HEK293 (cell line): ENCODE measurements around the gene FZD2.

Experiments used
- CTCF ChIA-PET: fragments of 350-600 bp; formaldehyde crosslinking; extraction: SDS; loops from one replicate; lab custom pipeline; 2021; ENCODE audit warnings: antibody characterized with exemption; lab: Yijun Ruan, JAX
- POLR2A ChIA-PET: fragments of 300-600 bp; formaldehyde crosslinking; extraction: SDS; loops from one replicate; lab custom pipeline; 2020; ENCODE audit warnings: antibody characterized with exemption, inconsistent platforms; lab: Yijun Ruan, JAX
- H3K27ac ChIP-seq: fragments of 200-500 bp; sonication (Bioruptor generic); 2 replicates; pipeline ENCODE4 v1.5.1; 2014; ENCODE audit warnings: low read depth, low read length, control low read depth, inconsistent platforms; ENCODE audit errors: extremely low read depth
- H3K36me3 ChIP-seq, 2 experiments: fragments of 200-500 bp in 1 of 2; sonication (Bioruptor generic) in 1 of 2; 1 replicate in 1 of 2; 2 replicates in 1 of 2; pipeline ENCODE4 v1.5.1; 2014 to 2017; ENCODE audit warnings: inconsistent platforms in 2 of 2, low read length in 2 of 2; ENCODE audit not compliant: control insufficient read depth in 2 of 2, insufficient read depth in 1 of 2
- H3K4me1 ChIP-seq: fragments of 200-500 bp; sonication (Bioruptor generic); 2 replicates; pipeline ENCODE4 v1.5.1; 2014; ENCODE audit warnings: mild to moderate bottlenecking, low read length, inconsistent platforms; ENCODE audit not compliant: control insufficient read depth, insufficient read depth
- H3K4me3 ChIP-seq: 2 replicates; pipeline ENCODE4 v1.5.1; 2011; ENCODE audit warnings: low read depth, mild to moderate bottlenecking, control low read depth, low read length, moderate library complexity
- H3K9me3 ChIP-seq: fragments of 200-500 bp; sonication (Bioruptor generic); 2 replicates; pipeline ENCODE4 v1.5.1; 2014; ENCODE audit warnings: low read depth, low read length, inconsistent platforms; ENCODE audit not compliant: control insufficient read depth, insufficient read depth
- EGR2 ChIP-seq: fragments of 450-650 bp; formaldehyde crosslinking; IDR thresholded peaks from 2 replicates; pipeline ENCODE4 v1.5.1; 2016; ENCODE audit warnings: low read depth, missing biosample characterization, missing genetic modification characterization
- KLF8 ChIP-seq: fragments of 450-650 bp; formaldehyde crosslinking; IDR thresholded peaks from 2 replicates; pipeline ENCODE4 v1.5.1; 2016; ENCODE audit warnings: missing biosample characterization, missing genetic modification characterization
- MZF1 ChIP-seq: fragments of 450-650 bp; formaldehyde crosslinking; IDR thresholded peaks from 2 replicates; pipeline ENCODE4 v1.5.1; 2017; ENCODE audit warnings: missing biosample characterization, missing genetic modification characterization, borderline replicate concordance
- SCRT2 ChIP-seq: fragments of 450-650 bp; formaldehyde crosslinking; IDR thresholded peaks from 2 replicates; pipeline ENCODE4 v1.5.1; 2016; ENCODE audit warnings: missing biosample characterization, missing genetic modification characterization
- TCF7L2 ChIP-seq: IDR thresholded peaks from 2 replicates; pipeline ENCODE4 v1.6.1; 2011; ENCODE audit warnings: low read depth, mild to moderate bottlenecking, inconsistent platforms, low read length, moderate library complexity, borderline replicate concordance
- ZBTB17 ChIP-seq: fragments of 450-650 bp; formaldehyde crosslinking; IDR thresholded peaks from 2 replicates; pipeline ENCODE4 v1.5.1; 2016; ENCODE audit warnings: missing biosample characterization, missing genetic modification characterization
- ZFHX2 ChIP-seq: fragments of 450-650 bp; formaldehyde crosslinking; conservative IDR thresholded peaks from 2 replicates; pipeline ENCODE4 v1.5.1; 2016; ENCODE audit warnings: missing biosample characterization, missing genetic modification characterization
- ZIC2 ChIP-seq: fragments of 450-650 bp; formaldehyde crosslinking; IDR thresholded peaks from 2 replicates; pipeline ENCODE4 v1.5.1; 2016; ENCODE audit warnings: missing biosample characterization, missing genetic modification characterization
- ZNF140 ChIP-seq: fragments of 450-650 bp; formaldehyde crosslinking; IDR thresholded peaks from 2 replicates; pipeline ENCODE4 v1.5.1; 2016; ENCODE audit warnings: missing biosample characterization, missing genetic modification characterization
- ZNF169 ChIP-seq: fragments of 450-650 bp; formaldehyde crosslinking; IDR thresholded peaks from 2 replicates; pipeline ENCODE4 v1.5.1; 2016; ENCODE audit warnings: missing biosample characterization, missing genetic modification characterization
- ZNF433 ChIP-seq: fragments of 450-650 bp; formaldehyde crosslinking; IDR thresholded peaks from 2 replicates; pipeline ENCODE4 v1.5.1; 2016; ENCODE audit warnings: missing biosample characterization, missing genetic modification characterization, low read depth
- ZNF514 ChIP-seq: fragments of 450-650 bp; formaldehyde crosslinking; IDR thresholded peaks from 2 replicates; pipeline ENCODE4 v1.5.1; 2016; ENCODE audit warnings: missing biosample characterization, missing genetic modification characterization
- ZNF626 ChIP-seq: fragments of 450-650 bp; sonication (Bioruptor Pico); formaldehyde crosslinking; IDR thresholded peaks from 2 replicates; pipeline ENCODE4 v1.5.1; 2018; ENCODE audit warnings: missing biosample characterization, missing genetic modification characterization, inconsistent platforms
- ZNF670 ChIP-seq: fragments of 450-650 bp; formaldehyde crosslinking; IDR thresholded peaks from 2 replicates; pipeline ENCODE4 v1.5.1; 2016; ENCODE audit warnings: missing biosample characterization, missing genetic modification characterization, low read depth
- TF ChIP-seq, protein P1 (sequence below): sonication (generic); formaldehyde crosslinking; IDR thresholded peaks from 2 replicates; pipeline ENCODE4 v1.8.1; 2022; ENCODE audit warnings: mild to moderate bottlenecking, moderate library complexity, missing genetic modification reagents
- TF ChIP-seq, protein P2 (sequence below): fragments of 450-650 bp; formaldehyde crosslinking; IDR thresholded peaks from 2 replicates; pipeline ENCODE4 v1.5.1; 2016; ENCODE audit warnings: missing biosample characterization, missing genetic modification characterization, borderline replicate concordance
- TF ChIP-seq, protein P3 (sequence below): fragments of 450-650 bp; formaldehyde crosslinking; IDR thresholded peaks from 2 replicates; pipeline ENCODE4 v1.5.1; 2016; ENCODE audit warnings: missing biosample characterization, missing genetic modification characterization
- TF ChIP-seq, protein P4 (sequence below): fragments of 450-650 bp; formaldehyde crosslinking; IDR thresholded peaks from 2 replicates; pipeline ENCODE4 v1.5.1; 2016; ENCODE audit warnings: missing biosample characterization, missing genetic modification characterization
- TF ChIP-seq, protein P5 (sequence below): fragments of 450-650 bp; formaldehyde crosslinking; IDR thresholded peaks from 2 replicates; pipeline ENCODE4 v1.5.1; 2016; ENCODE audit warnings: missing biosample characterization, missing genetic modification characterization

The FZD2 gene

GRCh38 chr17:44607836-44608690 is 50.8 kb downstream of the FZD2 start:
- H3K4me3 ChIP-seq: no peak overlapping the region
- no peaks in the 10 kb centered on the region for H3K9me3 ChIP-seq
- POLR2A ChIA-PET: interaction anchor here (0.6 kb wide), 1 partner anchor 386 kb away, joined by 3 read pairs; no protein-coding TSS in a partner anchor
- CTCF ChIA-PET: interaction anchor here (1.2 kb wide), 1 partner anchor 13 kb away, joined by 3 read pairs; no protein-coding TSS in a partner anchor
- no peak overlapping the region for H3K27ac ChIP-seq
- TF ChIP-seq ZNF514 (tag by site-specific recombination): no peak
- no peak for TF ChIP-seq ZNF433 (tag by site-specific recombination)
- peak; percentile 92 for TF ChIP-seq EGR2 (tag by site-specific recombination)
- TF ChIP-seq ZFHX2 (tag by site-specific recombination): peak; percentile 97
- TF ChIP-seq MZF1 (tag by site-specific recombination): no peak
- TF ChIP-seq, protein P1, sequence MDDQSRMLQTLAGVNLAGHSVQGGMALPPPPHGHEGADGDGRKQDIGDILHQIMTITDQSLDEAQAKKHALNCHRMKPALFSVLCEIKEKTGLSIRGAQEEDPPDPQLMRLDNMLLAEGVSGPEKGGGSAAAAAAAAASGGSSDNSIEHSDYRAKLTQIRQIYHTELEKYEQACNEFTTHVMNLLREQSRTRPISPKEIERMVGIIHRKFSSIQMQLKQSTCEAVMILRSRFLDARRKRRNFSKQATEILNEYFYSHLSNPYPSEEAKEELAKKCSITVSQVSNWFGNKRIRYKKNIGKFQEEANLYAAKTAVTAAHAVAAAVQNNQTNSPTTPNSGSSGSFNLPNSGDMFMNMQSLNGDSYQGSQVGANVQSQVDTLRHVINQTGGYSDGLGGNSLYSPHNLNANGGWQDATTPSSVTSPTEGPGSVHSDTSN: no peak
- TF ChIP-seq SCRT2: no peak
- no peak for TF ChIP-seq TCF7L2
- TF ChIP-seq ZNF670 (tag by site-specific recombination): no peak
- TF ChIP-seq ZNF169 (tag by site-specific recombination): no peak
- TF ChIP-seq, protein P2, sequence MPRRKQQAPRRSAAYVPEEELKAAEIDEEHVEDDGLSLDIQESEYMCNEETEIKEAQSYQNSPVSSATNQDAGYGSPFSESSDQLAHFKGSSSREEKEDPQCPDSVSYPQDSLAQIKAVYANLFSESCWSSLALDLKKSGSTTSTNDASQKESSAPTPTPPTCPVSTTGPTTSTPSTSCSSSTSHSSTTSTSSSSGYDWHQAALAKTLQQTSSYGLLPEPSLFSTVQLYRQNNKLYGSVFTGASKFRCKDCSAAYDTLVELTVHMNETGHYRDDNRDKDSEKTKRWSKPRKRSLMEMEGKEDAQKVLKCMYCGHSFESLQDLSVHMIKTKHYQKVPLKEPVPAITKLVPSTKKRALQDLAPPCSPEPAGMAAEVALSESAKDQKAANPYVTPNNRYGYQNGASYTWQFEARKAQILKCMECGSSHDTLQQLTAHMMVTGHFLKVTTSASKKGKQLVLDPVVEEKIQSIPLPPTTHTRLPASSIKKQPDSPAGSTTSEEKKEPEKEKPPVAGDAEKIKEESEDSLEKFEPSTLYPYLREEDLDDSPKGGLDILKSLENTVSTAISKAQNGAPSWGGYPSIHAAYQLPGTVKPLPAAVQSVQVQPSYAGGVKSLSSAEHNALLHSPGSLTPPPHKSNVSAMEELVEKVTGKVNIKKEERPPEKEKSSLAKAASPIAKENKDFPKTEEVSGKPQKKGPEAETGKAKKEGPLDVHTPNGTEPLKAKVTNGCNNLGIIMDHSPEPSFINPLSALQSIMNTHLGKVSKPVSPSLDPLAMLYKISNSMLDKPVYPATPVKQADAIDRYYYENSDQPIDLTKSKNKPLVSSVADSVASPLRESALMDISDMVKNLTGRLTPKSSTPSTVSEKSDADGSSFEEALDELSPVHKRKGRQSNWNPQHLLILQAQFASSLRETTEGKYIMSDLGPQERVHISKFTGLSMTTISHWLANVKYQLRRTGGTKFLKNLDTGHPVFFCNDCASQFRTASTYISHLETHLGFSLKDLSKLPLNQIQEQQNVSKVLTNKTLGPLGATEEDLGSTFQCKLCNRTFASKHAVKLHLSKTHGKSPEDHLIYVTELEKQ: no peak
- TF ChIP-seq, protein P3, sequence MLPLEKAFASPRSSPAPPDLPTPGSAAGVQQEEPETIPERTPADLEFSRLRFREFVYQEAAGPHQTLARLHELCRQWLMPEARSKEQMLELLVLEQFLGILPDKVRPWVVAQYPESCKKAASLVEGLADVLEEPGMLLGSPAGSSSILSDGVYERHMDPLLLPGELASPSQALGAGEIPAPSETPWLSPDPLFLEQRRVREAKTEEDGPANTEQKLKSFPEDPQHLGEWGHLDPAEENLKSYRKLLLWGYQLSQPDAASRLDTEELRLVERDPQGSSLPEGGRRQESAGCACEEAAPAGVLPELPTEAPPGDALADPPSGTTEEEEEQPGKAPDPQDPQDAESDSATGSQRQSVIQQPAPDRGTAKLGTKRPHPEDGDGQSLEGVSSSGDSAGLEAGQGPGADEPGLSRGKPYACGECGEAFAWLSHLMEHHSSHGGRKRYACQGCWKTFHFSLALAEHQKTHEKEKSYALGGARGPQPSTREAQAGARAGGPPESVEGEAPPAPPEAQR (tag by site-specific recombination): no peak
- no peak for TF ChIP-seq ZBTB17 (tag by site-specific recombination)
- no peaks in the 10 kb centered on the region for H3K36me3 ChIP-seq
- no peaks in the 10 kb centered on the region; the same call in 1 of the 2 replicates for H3K4me1 ChIP-seq

DNA sequence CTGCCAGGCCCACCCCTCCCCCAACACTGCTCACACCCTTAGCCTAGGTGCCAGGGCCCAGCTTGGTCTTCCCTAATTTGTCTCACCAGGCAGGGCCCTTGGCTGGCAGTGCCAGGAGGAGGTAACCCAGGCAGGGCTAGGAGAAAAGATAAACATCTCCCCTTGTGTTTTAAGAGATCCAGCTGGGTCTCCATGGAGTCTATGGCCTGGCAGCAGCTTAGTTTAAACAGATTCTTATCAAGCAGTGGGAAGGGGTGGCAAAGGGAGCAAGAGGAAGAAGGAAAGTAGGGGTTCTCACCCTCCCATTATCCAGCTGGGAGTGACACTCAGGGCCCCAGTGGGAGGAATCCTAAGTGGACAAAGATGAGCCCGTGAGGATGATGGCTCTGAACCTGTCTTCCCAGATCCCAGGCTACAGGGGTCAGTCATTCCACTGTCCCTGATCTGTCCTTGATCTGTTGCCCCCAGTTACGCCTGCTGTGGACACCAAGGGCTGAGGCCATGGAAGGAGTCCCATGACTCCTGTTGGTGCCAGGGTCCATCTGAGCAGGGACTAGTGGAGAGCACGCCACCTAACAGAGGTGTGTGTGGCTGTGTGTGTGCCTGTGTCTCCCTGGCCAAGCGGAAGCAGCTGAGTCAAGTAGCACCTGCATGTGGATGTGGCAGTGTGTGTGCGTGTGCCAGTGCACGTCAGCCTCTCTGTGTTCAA is 51.6 kb downstream of the FZD2 start:
- no peaks in the 10 kb centered on the region for H3K9me3 ChIP-seq
- no peak overlapping the region for H3K27ac ChIP-seq
- no peaks in the 10 kb centered on the region; the same call in 1 of the 2 replicates for H3K4me1 ChIP-seq
- H3K36me3 ChIP-seq: no peaks in the 10 kb centered on the region
- H3K4me3 ChIP-seq: no peak overlapping the region
- ChIA-PET POLR2A (no interaction called here), CTCF (interaction anchor here (1.2 to 3.2 kb wide), 3 partner anchors 14 to 75 kb away, joined by 3 to 16 read pairs (median 4); partner anchors contain the start of gene FZD2)
- TF ChIP-seq KLF8 (tag by site-specific recombination) (no peak), ZNF140 (tag by site-specific recombination) (no peak), ZIC2 (tag by site-specific recombination) (peak; percentile 98), ZNF626 (tag by site-specific recombination) (no peak)
- TF ChIP-seq, protein P4, sequence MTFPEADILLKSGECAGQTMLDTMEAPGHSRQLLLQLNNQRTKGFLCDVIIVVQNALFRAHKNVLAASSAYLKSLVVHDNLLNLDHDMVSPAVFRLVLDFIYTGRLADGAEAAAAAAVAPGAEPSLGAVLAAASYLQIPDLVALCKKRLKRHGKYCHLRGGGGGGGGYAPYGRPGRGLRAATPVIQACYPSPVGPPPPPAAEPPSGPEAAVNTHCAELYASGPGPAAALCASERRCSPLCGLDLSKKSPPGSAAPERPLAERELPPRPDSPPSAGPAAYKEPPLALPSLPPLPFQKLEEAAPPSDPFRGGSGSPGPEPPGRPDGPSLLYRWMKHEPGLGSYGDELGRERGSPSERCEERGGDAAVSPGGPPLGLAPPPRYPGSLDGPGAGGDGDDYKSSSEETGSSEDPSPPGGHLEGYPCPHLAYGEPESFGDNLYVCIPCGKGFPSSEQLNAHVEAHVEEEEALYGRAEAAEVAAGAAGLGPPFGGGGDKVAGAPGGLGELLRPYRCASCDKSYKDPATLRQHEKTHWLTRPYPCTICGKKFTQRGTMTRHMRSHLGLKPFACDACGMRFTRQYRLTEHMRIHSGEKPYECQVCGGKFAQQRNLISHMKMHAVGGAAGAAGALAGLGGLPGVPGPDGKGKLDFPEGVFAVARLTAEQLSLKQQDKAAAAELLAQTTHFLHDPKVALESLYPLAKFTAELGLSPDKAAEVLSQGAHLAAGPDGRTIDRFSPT: no peak
- TF ChIP-seq, protein P5, sequence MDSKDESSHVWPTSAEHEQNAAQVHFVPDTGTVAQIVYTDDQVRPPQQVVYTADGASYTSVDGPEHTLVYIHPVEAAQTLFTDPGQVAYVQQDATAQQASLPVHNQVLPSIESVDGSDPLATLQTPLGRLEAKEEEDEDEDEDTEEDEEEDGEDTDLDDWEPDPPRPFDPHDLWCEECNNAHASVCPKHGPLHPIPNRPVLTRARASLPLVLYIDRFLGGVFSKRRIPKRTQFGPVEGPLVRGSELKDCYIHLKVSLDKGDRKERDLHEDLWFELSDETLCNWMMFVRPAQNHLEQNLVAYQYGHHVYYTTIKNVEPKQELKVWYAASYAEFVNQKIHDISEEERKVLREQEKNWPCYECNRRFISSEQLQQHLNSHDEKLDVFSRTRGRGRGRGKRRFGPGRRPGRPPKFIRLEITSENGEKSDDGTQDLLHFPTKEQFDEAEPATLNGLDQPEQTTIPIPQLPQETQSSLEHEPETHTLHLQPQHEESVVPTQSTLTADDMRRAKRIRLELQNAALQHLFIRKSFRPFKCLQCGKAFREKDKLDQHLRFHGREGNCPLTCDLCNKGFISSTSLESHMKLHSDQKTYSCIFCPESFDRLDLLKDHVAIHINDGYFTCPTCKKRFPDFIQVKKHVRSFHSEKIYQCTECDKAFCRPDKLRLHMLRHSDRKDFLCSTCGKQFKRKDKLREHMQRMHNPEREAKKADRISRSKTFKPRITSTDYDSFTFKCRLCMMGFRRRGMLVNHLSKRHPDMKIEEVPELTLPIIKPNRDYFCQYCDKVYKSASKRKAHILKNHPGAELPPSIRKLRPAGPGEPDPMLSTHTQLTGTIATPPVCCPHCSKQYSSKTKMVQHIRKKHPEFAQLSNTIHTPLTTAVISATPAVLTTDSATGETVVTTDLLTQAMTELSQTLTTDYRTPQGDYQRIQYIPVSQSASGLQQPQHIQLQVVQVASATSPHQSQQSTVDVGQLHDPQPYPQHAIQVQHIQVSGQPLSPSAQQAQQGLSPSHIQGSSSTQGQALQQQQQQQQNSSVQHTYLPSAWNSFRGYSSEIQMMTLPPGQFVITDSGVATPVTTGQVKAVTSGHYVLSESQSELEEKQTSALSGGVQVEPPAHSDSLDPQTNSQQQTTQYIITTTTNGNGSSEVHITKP (tag by site-specific recombination): peak; percentile 90
